GM13976 (cell line): ENCODE measurements around the gene NAT9.

ENCODE experiments used
- DNase-seq: peaks from one replicate; pipeline ENCODE4 v3.0.0; 2012; ENCODE audit warnings: low spot score
- in situ Hi-C: fragments of 300-500 bp; cut with MboI; formaldehyde crosslinking; loops from one replicate; pipeline ENCODE4 v1.12.0; 2022; ENCODE audit warnings: low sequenced_read_pairs, mixed read lengths, inconsistent platforms; ENCODE audit not compliant: unreplicated experiment
- TF ChIP-seq, protein P1 (sequence below): IDR thresholded peaks from 2 replicates; pipeline ENCODE4 v1.5.1; 2012; ENCODE audit warnings: borderline replicate concordance, mild to moderate bottlenecking; ENCODE audit not compliant: insufficient read depth; ENCODE audit errors: extremely low read depth, missing control alignments, control extremely low read depth

The NAT9 gene

DNA sequence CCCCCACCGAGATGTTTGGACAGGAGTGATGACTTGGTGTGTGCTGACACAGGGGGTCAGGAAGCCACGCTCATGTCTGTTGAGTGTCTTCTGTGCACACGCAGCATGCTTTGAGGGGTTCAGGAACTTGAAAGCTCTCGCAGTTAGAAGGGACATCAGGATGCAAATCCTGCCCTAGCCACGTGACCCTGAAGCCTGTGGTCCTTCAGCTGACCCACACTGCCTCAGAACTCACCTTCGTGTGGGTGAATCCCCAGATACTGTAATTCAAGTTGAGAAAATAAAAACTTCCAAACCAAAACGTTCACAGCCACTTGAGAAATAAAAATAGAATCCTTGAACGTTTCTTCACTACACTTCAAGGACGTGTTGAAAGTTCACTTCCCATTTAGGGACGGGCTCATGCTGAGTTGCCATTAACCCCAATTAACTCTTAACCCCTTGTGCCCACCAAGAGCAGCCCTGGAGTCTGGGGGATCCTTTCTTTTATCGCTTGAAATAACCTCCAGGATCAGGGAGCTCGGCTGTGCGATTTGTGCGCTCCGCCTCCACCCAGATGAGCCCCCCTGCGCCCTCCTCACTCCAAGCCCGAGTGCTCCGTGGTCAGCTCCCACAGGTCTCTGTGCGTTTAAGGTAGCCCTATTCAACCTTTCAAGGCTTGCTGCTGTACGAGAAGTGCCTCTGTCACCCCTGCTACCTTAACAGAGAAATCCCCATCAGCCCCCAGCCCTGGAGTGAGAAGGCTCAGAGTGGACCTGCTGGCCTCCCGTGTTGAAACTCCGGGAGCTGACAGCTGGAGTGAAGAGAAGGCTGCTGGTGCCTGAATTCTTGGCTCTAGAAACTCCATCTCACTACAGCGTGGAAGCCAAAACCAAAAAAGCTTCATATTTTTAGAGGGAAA is 36.2 kb upstream of the NAT9 start:
- no peak for DNase-seq
- in situ Hi-C loops = no loop called here
- TF ChIP-seq, protein P1, sequence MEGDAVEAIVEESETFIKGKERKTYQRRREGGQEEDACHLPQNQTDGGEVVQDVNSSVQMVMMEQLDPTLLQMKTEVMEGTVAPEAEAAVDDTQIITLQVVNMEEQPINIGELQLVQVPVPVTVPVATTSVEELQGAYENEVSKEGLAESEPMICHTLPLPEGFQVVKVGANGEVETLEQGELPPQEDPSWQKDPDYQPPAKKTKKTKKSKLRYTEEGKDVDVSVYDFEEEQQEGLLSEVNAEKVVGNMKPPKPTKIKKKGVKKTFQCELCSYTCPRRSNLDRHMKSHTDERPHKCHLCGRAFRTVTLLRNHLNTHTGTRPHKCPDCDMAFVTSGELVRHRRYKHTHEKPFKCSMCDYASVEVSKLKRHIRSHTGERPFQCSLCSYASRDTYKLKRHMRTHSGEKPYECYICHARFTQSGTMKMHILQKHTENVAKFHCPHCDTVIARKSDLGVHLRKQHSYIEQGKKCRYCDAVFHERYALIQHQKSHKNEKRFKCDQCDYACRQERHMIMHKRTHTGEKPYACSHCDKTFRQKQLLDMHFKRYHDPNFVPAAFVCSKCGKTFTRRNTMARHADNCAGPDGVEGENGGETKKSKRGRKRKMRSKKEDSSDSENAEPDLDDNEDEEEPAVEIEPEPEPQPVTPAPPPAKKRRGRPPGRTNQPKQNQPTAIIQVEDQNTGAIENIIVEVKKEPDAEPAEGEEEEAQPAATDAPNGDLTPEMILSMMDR = no peak

DNA sequence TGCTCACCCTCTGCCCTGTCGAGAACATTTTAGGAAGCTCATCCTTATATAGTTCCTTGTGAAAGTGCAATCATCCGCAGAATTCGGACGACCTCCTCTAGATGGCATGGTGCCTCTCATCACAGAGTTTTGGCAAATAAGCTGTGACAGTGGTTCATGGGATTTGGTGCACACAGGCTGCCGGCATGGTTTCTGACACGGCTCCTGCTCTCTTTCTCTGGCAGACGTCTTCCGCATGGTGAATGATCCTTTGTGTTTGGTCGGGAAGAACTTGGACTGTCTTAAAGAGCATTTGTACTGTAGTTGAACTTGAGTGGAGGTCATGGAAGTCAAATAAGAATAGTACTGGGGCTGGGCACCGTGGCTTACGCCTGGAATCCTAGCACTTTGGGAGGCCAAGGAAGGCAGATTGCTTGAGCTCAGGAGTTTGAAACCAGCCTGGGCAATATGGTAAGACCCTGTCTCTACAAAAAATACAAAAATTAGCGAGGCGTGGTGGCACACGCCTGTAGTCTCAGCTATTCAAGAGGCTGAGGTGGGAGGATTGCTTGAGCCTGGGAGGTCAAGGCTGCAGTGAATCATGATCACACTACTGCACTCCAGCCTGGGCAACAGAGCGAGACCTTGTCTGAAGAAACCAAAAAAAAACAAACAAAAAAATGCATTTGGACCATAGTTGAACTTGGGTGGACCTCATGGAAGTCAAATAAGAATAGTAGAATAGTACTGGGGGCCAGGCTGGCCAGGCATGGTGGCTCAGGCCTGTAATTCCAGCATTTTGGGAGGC is 34.7 kb upstream of the NAT9 start:
- no peak for DNase-seq
- TF ChIP-seq, protein P1 = no peak
- in situ Hi-C loops = no loop called here

DNA sequence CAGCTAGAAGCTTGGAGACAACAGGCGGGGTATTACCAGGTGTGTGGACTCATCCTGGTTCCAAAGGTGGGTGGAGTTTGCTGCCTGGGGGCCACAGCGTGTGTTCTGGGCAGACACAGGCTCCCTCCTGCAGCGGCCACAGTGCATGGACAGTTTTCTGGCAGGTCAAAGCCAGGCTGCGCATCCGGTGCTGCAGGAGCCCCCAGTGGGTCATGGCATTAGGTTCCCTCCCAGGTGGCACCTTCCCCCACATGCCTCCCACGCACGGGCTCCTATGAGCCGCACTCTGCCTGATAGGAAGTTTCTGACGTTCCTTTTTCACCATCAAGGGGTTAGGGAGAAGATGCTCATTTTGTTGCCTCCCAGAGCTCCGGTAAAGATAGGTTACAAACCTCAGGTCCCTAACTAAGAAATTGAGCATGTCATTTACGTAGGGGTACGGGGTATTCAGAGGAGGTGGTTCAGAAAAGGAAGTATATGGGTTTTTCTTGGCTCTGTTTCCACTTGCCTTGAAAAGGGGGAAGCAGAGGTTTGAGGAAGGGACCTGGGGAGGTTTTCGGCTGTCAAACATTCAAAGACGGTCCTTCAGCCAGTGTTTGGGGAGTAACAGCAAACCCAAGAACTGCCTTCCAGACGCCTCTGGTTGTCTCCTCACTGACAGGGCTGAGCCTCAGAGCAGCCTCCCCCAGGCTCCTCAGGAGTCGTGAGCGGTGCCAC is 32.7 kb upstream of the NAT9 start:
- TF ChIP-seq, protein P1 = no peak
- no peak for DNase-seq
- in situ Hi-C loops = no loop called here

DNA sequence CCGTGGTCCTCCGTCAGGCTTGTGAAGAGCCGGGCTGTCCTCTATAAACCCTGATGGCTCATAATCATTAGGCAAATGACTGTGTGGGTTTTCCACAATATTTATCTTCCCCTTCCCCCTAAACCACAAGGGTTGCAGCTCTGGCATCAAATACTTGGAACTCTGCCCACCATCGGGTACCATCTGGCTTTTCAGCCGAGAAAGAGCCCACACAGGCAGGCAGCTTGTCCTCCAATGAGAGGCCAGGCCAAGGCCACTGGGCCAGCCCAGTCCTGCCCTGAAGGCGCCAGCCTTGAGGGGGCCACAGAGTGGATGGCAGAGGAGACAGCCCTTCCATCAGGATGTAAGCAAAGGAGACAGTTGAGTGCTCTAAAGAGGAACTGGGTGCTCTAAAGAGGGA is 31.8 kb upstream of the NAT9 start:
- in situ Hi-C loops = no loop called here
- TF ChIP-seq, protein P1 = no peak
- no peak for DNase-seq

DNA sequence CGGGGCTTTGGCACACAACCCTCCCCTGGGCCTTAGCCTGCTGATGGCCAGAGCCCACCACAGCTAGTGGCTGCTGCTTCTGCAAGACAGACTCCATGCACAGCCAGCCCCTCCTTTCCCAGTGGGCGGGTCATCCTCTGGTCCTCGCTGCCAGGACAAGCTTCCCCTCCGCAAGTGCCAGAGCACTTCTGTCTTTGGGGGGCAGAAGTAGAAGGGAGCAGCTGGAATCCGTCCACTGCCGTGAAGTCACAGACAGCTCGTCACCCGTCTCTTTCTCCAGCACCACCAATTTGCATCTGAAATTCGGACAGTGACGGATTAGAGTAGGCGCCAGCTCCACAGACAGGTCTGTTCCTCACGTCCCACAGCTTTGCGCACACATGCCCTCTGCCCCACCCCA is 31.3 kb upstream of the NAT9 start:
- DNase-seq = no peak
- TF ChIP-seq, protein P1 = no peak
- in situ Hi-C loops = no loop called here

DNA sequence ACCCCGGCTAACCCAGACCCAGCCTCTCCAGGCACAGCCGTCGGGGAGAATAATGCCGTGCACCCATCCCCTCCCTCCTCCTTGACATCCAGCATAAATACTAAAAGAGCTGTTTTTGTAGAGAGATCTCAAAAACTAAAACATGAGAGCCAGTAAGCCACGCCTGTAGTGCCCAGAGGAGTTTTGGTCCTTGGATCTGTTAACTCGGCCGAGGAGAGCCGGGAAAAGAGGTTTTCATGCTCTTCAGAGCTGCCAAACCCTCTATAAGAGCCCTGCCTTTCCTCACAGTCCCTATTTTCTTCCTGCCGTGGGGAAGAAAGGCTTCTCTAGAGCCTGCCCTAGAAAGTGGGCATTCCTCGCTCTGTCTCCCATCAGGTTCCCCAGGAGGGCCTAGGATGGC is 30.2 kb upstream of the NAT9 start:
- in situ Hi-C loops = no loop called here
- TF ChIP-seq, protein P1 = no peak
- no peak for DNase-seq
